K562 (cell line): Measurements from ENCODE around the gene SPHK1. TPM values are rescaled to one million over a fixed set of nuclear protein-coding genes. Genes with fewer than 3 reads are reported as not detected.

Experiments used
- ATAC-seq: fragments of 200-7000 bp; cut with Tn5 transposase; 3 replicates; pipeline ENCODE4 v1.9.1; 2020; ENCODE audit warnings: moderate library complexity
- BruUV-seq: library from RNA; stranded (reverse); fragments of 400-500 nt; replicated peaks from 2 replicates; lab custom pipeline; 2021; lab: Mats Ljungman, UMichigan
- CTCF ChIA-PET: fragments of 300-600 bp; formaldehyde crosslinking; extraction: SDS; loops from one replicate; lab custom pipeline; 2021; ENCODE audit warnings: low intra/inter-chr PET ratio; lab: Yijun Ruan, JAX
- POLR2A ChIA-PET: fragments of 300-600, 350-650 bp; sonication (Branson Sonifier 250); formaldehyde crosslinking; extraction: SDS; loops from one replicate; lab custom pipeline; 2021; ENCODE audit warnings: antibody characterized with exemption, inconsistent platforms; lab: Yijun Ruan, JAX
- DNase-seq, 4 experiments: peaks; one replicate each; pipeline versions ENCODE4 v3.0.0 to v3.0.0-alpha.2; 2011 to 2018; ENCODE audit warnings: low spot score in 3 of 4, mixed read lengths in 3 of 4; ENCODE audit errors: extremely low read depth in 1 of 4
- FAIRE-seq: peaks from 2 replicates; lab custom pipeline; 2011; peaks lifted over from hg19 to GRCh38; lab: Jason Lieb, UNC
- H2AFZ ChIP-seq: 2 replicates; pipeline ENCODE4 v1.6.0; 2011; ENCODE audit warnings: low read depth, low read length, control low read depth, inconsistent platforms
- H3K27ac ChIP-seq: fragments of 200-600 bp; 3 replicates; pipeline ENCODE4 v1.8.0; 2011; ENCODE audit warnings: low read depth, mild to moderate bottlenecking, control low read depth, inconsistent platforms, low read length, moderate library complexity, mixed read lengths; ENCODE audit errors: extremely low read depth
- H3K27me3 ChIP-seq, 2 experiments: fragments of 300-600 bp in 1 of 2; 2 replicates in 1 of 2; 3 replicates in 1 of 2; pipeline versions ENCODE4 v1.6.0 to v1.8.0; 2011; ENCODE audit warnings: inconsistent platforms in 2 of 2, low read length in 2 of 2, mild to moderate bottlenecking in 1 of 2, mixed read lengths in 1 of 2, moderate library complexity in 1 of 2; ENCODE audit not compliant: control insufficient read depth in 2 of 2, insufficient read depth in 2 of 2
- H3K36me3 ChIP-seq: fragments of 300-600 bp; 3 replicates; pipeline ENCODE4 v1.8.0; 2011; ENCODE audit warnings: mild to moderate bottlenecking, low read length, inconsistent platforms; ENCODE audit not compliant: control insufficient read depth, insufficient read depth
- H3K4me1 ChIP-seq, 2 experiments: fragments of 200-600 bp in 1 of 2; replicated peaks in 1 of 2; 2 replicates in 1 of 2; 3 replicates in 1 of 2; pipeline versions ENCODE4 v1.5.1 to v1.8.0; 2011; ENCODE audit warnings: inconsistent platforms in 2 of 2, low read length in 2 of 2, mild to moderate bottlenecking in 1 of 2, mixed read lengths in 1 of 2, moderate library complexity in 1 of 2; ENCODE audit not compliant: control insufficient read depth in 2 of 2, insufficient read depth in 2 of 2
- H3K4me2 ChIP-seq: 2 replicates; pipeline ENCODE4 v1.6.1; 2011; ENCODE audit warnings: low read length, control low read depth, inconsistent platforms, mixed read lengths; ENCODE audit not compliant: insufficient read depth
- H3K4me3 ChIP-seq: fragments of 200-600 bp; sonication (generic), shearing (Covaris generic); 2 replicates; pipeline ENCODE4 v1.5.1; 2016; ENCODE audit warnings: control low read depth, inconsistent platforms
- H3K79me2 ChIP-seq: fragments of 200-600 bp; 3 replicates; pipeline ENCODE4 v1.8.0; 2011; ENCODE audit warnings: low read length, inconsistent platforms; ENCODE audit not compliant: control insufficient read depth, insufficient read depth
- H3K9ac ChIP-seq, 2 experiments: 2 replicates each; pipeline versions ENCODE4 v1.6.0 to v1.6.1; 2011; ENCODE audit warnings: low read depth in 2 of 2, low read length in 2 of 2, control low read depth in 1 of 2, inconsistent platforms in 1 of 2, mild to moderate bottlenecking in 1 of 2, mixed read lengths in 1 of 2; ENCODE audit not compliant: insufficient read depth in 1 of 2
- H3K9me1 ChIP-seq: one replicate; pipeline ENCODE4 v1.6.0; 2011; ENCODE audit warnings: inconsistent platforms, mild to moderate bottlenecking, low read length, moderate library complexity; ENCODE audit not compliant: control insufficient read depth, insufficient read depth
- H3K9me3 ChIP-seq: replicated peaks from 2 replicates; pipeline ENCODE4 v1.5.1; 2011; ENCODE audit warnings: low read depth, low read length, inconsistent platforms; ENCODE audit not compliant: control insufficient read depth, insufficient read depth
- H4K20me1 ChIP-seq: replicated peaks from 2 replicates; pipeline ENCODE4 v1.6.1; 2011; ENCODE audit warnings: low read length, inconsistent platforms, mixed read lengths; ENCODE audit not compliant: control insufficient read depth, insufficient read depth
- CCNT2 ChIP-seq: IDR thresholded peaks from 2 replicates; pipeline ENCODE4 v1.6.1; 2011; ENCODE audit warnings: borderline replicate concordance, low read depth, mild to moderate bottlenecking, moderate library complexity, mixed read lengths, low read length; ENCODE audit not compliant: insufficient read length; ENCODE audit errors: extremely low read depth
- CHD1 ChIP-seq: fragments of 200-600 bp; sonication (generic); IDR thresholded peaks from one replicate; pipeline ENCODE4 v1.6.1; 2012; ENCODE audit warnings: mild to moderate bottlenecking, moderate library complexity, low read length, inconsistent platforms
- PHF21A ChIP-seq: fragments of 450-650 bp; IDR thresholded peaks from 2 replicates; pipeline ENCODE4 v1.6.1; 2017; ENCODE audit warnings: low read depth, borderline replicate concordance
- SIN3B ChIP-seq: fragments of 450-650 bp; IDR thresholded peaks from 2 replicates; pipeline ENCODE4 v1.6.1; 2017; ENCODE audit warnings: low read depth, mild to moderate bottlenecking, moderate library complexity
- SRSF1 ChIP-seq: fragments of 200-400 bp; formaldehyde crosslinking; IDR thresholded peaks from 2 replicates; pipeline ENCODE4 v1.6.1; 2017; ENCODE audit warnings: mild to moderate bottlenecking, low read depth, low read length, moderate library complexity
- TBL1XR1 ChIP-seq, 2 experiments: IDR thresholded peaks; 2 replicates each; pipeline ENCODE4 v1.6.1; 2012; ENCODE audit warnings: improper control_type of control experiment in 2 of 2, low read length in 2 of 2, mild to moderate bottlenecking in 1 of 2
- WGBS: fragments of 100-300 bp; shearing (Covaris generic); methylation state at CpG from one replicate; pipeline ENCODE4 v1.1.6; 2016; ENCODE audit warnings: low coverage, mixed read lengths; ENCODE audit not compliant: insufficient coverage; ENCODE audit errors: missing lambda C conversion rate; 5-methylcytosine and 5-hydroxymethylcytosine counted together
- in situ Hi-C: fragments of 300-500 bp; cut with MboI; formaldehyde crosslinking; loops from 4 replicates; pipeline ENCODE4 v1.15.0; 2018; ENCODE audit warnings: inconsistent platforms, mixed read lengths
- intact Hi-C: fragments of 100-400 bp; cut with micrococcal nuclease; formaldehyde crosslinking; loops from 2 replicates; pipeline ENCODE4 v1.14.2; 2022
- polyA plus RNA-seq, 8 experiments: library from polyadenylated mRNA; depleted of rRNA in 4 of 8; stranded (reverse) in 5 of 8; unstranded in 3 of 8; fragments of >200 nt; fragmentation: Nextera tagmentation in 2 of 8; fragmentation: Illumina TruSeq in 1 of 8; extraction: Ambion mirVana in 2 of 8; extraction: Trizol in 1 of 8; gene quantifications; 2 replicates each; pipeline versions ENCODE4 v1.2.1 to v1.2.3, GENCODE V29; 2011 to 2014; ENCODE audit warnings: inconsistent platforms in 1 of 8, missing spikeins in 1 of 8
- total RNA-seq, 7 experiments: library from RNA; depleted of rRNA in 6 of 7; stranded (reverse); fragments of >200 nt in 6 of 7; fragmentation: Illumina TruSeq in 2 of 7; extraction: Trizol in 2 of 7; gene quantifications; 2 replicates each; pipeline versions ENCODE4 v1.2.1 to v1.2.3, GENCODE V29; 2011 to 2021; ENCODE audit warnings: low replicate concordance in 1 of 7

SPHK1 gene
- total and polyA plus RNA-seq, 9 of the 15 experiments (the other 6 are each of a cell fraction or from before 2014, with no cell fraction given), result 0.21 to 60.3 (median 14.5) TPM

DNA sequence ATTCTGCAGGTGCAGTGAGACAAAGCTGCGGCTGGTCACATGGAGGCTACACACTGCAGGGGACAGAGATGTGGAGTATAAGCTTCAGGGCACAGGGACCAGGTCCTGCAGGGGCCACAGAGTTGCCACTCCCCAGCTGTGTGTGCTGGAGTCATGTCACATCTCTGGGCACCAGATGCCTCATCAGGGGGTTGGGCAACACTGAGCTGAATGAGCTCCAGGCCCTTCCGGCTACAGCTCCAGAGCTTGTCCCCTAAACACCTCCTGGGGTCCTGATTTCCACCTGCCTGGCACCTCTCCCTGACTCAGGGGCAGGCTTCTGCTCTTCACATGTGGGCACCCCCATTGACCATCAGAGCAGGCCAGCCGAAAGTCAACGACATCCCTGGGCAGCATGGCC lies 32.5 kb downstream of the SPHK1 start:
- intact Hi-C loops, result no loop called here
- 92% methylated on average over 4 of the region's 4 CpGs for WGBS
- ATAC-seq (no peak), DNase-seq (no peak), FAIRE-seq (no peak)
- ChIA-PET CTCF (no interaction called here), POLR2A (interaction anchor here (0.8 to 3.6 kb wide), 6 partner anchors 9 to 99 kb away, joined by 3 to 22 read pairs (median 3); no protein-coding TSS in a partner anchor)
- Histone ChIP-seq H4K20me1 (peaks cover 43% of the 10 kb centered on the region), H3K9ac (no peak overlapping the region), H3K79me2 (peaks cover 58% of the 10 kb centered on the region), H3K9me1 (peaks cover 8% of the 10 kb centered on the region), H2AFZ (no peak overlapping the region), H3K9me3 (no peaks in the 10 kb centered on the region), H3K4me2 (no peak overlapping the region), H3K27me3 (no peaks in the 10 kb centered on the region), H3K36me3 (peaks cover 19% of the 10 kb centered on the region; the same call in 2 of the 3 replicates), H3K27ac (no peak overlapping the region), H3K4me1 (peaks cover 23 to 49% of the 10 kb centered on the region in 2 experiments), H3K4me3 (no peak overlapping the region)
- TF ChIP-seq SRSF1 (no peak), CHD1 (no peak), CCNT2 (no peak), TBL1XR1 (IDR thresholded peaks at IDR 0.05; ENCODE audit: low read length in 2 of 2) (no peak), PHF21A (no peak), SIN3B (no peak)
- in situ Hi-C loops, result no loop called here
- no TSS peak for BruUV-seq
